Liver (tissue), 9 donors: Measurements from ENCODE around the gene CLDN14. TPM values are rescaled to one million over a fixed set of nuclear protein-coding genes. Genes with fewer than 3 reads are reported as not detected.

Experiments used
- DNase-seq: peaks from one replicate; pipeline ENCODE4 v3.0.0-alpha.2; 2017; ENCODE audit warnings: low spot score
- H3K27ac ChIP-seq, 2 donors: one replicate each; pipeline ENCODE4 v1.7.0; 2013; ENCODE audit warnings: inconsistent platforms in 2 of 2, low read length in 2 of 2, control low read depth in 1 of 2, low read depth in 1 of 2, mild to moderate bottlenecking in 1 of 2
- H3K27me3 ChIP-seq, 4 donors: one replicate each; pipeline versions ENCODE4 v1.6.1 to v1.7.0; 2013; ENCODE audit warnings: low read length in 3 of 4, inconsistent platforms in 1 of 4, mild to moderate bottlenecking in 1 of 4, moderate library complexity in 1 of 4; ENCODE audit not compliant: control insufficient read depth in 4 of 4, insufficient read depth in 4 of 4
- H3K36me3 ChIP-seq, 4 donors: one replicate each; pipeline versions ENCODE4 v1.6.1 to v1.7.0; 2013; ENCODE audit warnings: low read length in 3 of 4, mild to moderate bottlenecking in 3 of 4, low read depth in 1 of 4, moderate library complexity in 1 of 4; ENCODE audit not compliant: control insufficient read depth in 4 of 4, insufficient read depth in 3 of 4
- H3K4me1 ChIP-seq, 4 donors: one replicate each; pipeline versions ENCODE4 v1.6.1 to v1.7.0; 2013; ENCODE audit warnings: low read length in 3 of 4, mild to moderate bottlenecking in 3 of 4, moderate library complexity in 1 of 4; ENCODE audit not compliant: control insufficient read depth in 4 of 4, insufficient read depth in 4 of 4
- H3K4me3 ChIP-seq, 3 donors: one replicate each; pipeline versions ENCODE4 v1.6.1 to v1.7.0; 2013; ENCODE audit warnings: low read length in 3 of 3, control low read depth in 1 of 3, low read depth in 1 of 3, mild to moderate bottlenecking in 1 of 3
- H3K9ac ChIP-seq, 2 donors: one replicate each; pipeline ENCODE4 v1.7.0; 2013; ENCODE audit warnings: low read length in 2 of 2, mild to moderate bottlenecking in 2 of 2, moderate library complexity in 2 of 2, control low read depth in 1 of 2, low read depth in 1 of 2
- H3K9me3 ChIP-seq, 4 donors: one replicate each; pipeline versions ENCODE4 v1.6.1 to v1.7.0; 2013; ENCODE audit warnings: low read length in 3 of 4; ENCODE audit not compliant: control insufficient read depth in 4 of 4
- ATF3 ChIP-seq: IDR thresholded peaks from 2 replicates; pipeline ENCODE4 v1.6.1; 2016; ENCODE audit warnings: antibody characterized with exemption
- CTCF ChIP-seq: fragments of 150-350 bp; IDR thresholded peaks from 2 replicates; pipeline ENCODE4 v1.5.1; 2017; ENCODE audit warnings: improper control_type of control experiment, low read depth, low read length; ENCODE audit not compliant: missing input control
- EGR1 ChIP-seq, 2 donors: IDR thresholded peaks; 2 replicates each; pipeline ENCODE4 v1.6.1; 2016 to 2018; ENCODE audit warnings: antibody characterized with exemption in 2 of 2, low read depth in 2 of 2
- FOXA1 ChIP-seq: IDR thresholded peaks from 2 replicates; pipeline ENCODE4 v1.6.1; 2016; ENCODE audit warnings: antibody characterized with exemption
- FOXA2 ChIP-seq: IDR thresholded peaks from 2 replicates; pipeline ENCODE4 v1.6.1; 2016; ENCODE audit warnings: antibody characterized with exemption
- GABPA ChIP-seq, 2 donors: IDR thresholded peaks in 1 of 2; conservative IDR thresholded peaks in 1 of 2; 2 replicates each; pipeline ENCODE4 v1.6.1; 2016; ENCODE audit warnings: antibody characterized with exemption in 2 of 2, mild to moderate bottlenecking in 1 of 2, moderate library complexity in 1 of 2
- HNF4A ChIP-seq, 2 donors: conservative IDR thresholded peaks; 2 replicates each; pipeline ENCODE4 v1.6.1; 2016; ENCODE audit warnings: antibody characterized with exemption in 2 of 2, mild to moderate bottlenecking in 2 of 2
- JUND ChIP-seq, 2 donors: IDR thresholded peaks; 2 replicates each; pipeline ENCODE4 v1.6.1; 2016; ENCODE audit warnings: antibody characterized with exemption in 2 of 2
- MAX ChIP-seq: IDR thresholded peaks from 2 replicates; pipeline ENCODE4 v1.6.1; 2016; ENCODE audit warnings: antibody characterized with exemption
- RAD21 ChIP-seq, 2 donors: IDR thresholded peaks; 2 replicates each; pipeline ENCODE4 v1.6.1; 2016; ENCODE audit warnings: antibody characterized with exemption in 2 of 2, mild to moderate bottlenecking in 2 of 2
- RXRA ChIP-seq, 2 donors: IDR thresholded peaks; 2 replicates each; pipeline ENCODE4 v1.6.1; 2017 to 2018; ENCODE audit warnings: antibody characterized with exemption in 2 of 2, mild to moderate bottlenecking in 1 of 2
- SP1 ChIP-seq: IDR thresholded peaks from 2 replicates; pipeline ENCODE4 v1.6.1; 2018; ENCODE audit warnings: antibody characterized with exemption, mild to moderate bottlenecking
- TAF1 ChIP-seq: conservative IDR thresholded peaks from 2 replicates; pipeline ENCODE4 v1.6.1; 2016; ENCODE audit warnings: antibody characterized with exemption, mild to moderate bottlenecking
- ZBTB33 ChIP-seq: IDR thresholded peaks from 2 replicates; pipeline ENCODE4 v1.6.1; 2016; ENCODE audit warnings: antibody characterized with exemption
- WGBS: extraction: QIAGEN DNeasy Blood & Tissue Kit; methylation state at CpG from one replicate; pipeline ENCODE4 v1.1.7; 2013; 5-methylcytosine and 5-hydroxymethylcytosine counted together
- polyA plus RNA-seq, 2 donors: library from polyadenylated mRNA; stranded (reverse) in 1 of 2; unstranded in 1 of 2; fragments of 200-250 nt in 1 of 2; fragments of >200 nt in 1 of 2; fragmentation: Nextera tagmentation in 1 of 2; extraction: Ambion mirVana in 1 of 2; gene quantifications; one replicate each; pipeline versions ENCODE4 v1.2.1 to v1.2.3, GENCODE V29; 2013 to 2015
- total RNA-seq, 2 donors: library from RNA; depleted of rRNA; stranded (reverse); fragments of >200 nt; gene quantifications; one replicate each; pipeline ENCODE4 v1.2.3, GENCODE V29; 2014
- donor health status: healthy.
- donor health status: healthy.
- donor health status: healthy.
- donor health status: healthy.
- donor health status: healthy.

CLDN14 gene
- total and polyA plus RNA-seq, 4 donors, result 6.3 to 19.4 (median 13.4) TPM

- Histone ChIP-seq H3K9me3 (no peaks in the 10 kb centered on the region), H3K4me3 (no peak overlapping the region), H3K9ac (no peak overlapping the region), H3K27me3 (no peaks in the 10 kb centered on the region), H3K27ac (no peak overlapping the region), H3K36me3 (no peaks in the 10 kb centered on the region), H3K4me1 (peaks cover 2 to 26% (median 16%) of the 10 kb centered on the region in 4 donors)
- TF ChIP-seq TAF1, result no peak
- 59% methylated on average over 10 of the region's 10 CpGs for WGBS
- no peak for DNase-seq
Observed at GRCh38 chr21:36463991-36464390, 15.9 kb downstream of the CLDN14 start.

- 91% methylated on average over 10 of the region's 10 CpGs for WGBS
- H3K27ac ChIP-seq, result no peak overlapping the region
- H3K4me1 ChIP-seq, result peaks cover 2 to 26% (median 16%) of the 10 kb centered on the region in 4 donors
- H3K9me3 ChIP-seq, result no peaks in the 10 kb centered on the region
- H3K27me3 ChIP-seq, result no peaks in the 10 kb centered on the region
- TF ChIP-seq EGR1 (IDR thresholded peaks at IDR 0.05; ENCODE audit: low read depth in 2 of 2) (no peak), ZBTB33 (no peak), FOXA1 (no peak), CTCF (no peak), ATF3 (no peak), JUND (IDR thresholded peaks at IDR 0.05) (no peak), SP1 (no peak), TAF1 (no peak), GABPA (IDR thresholded peaks at IDR 0.05 in 1 of 2, conservative IDR thresholded peaks at IDR 0.05 in 1 of 2) (no peak), RAD21 (IDR thresholded peaks at IDR 0.05) (no peak)
- no peaks in the 10 kb centered on the region for H3K36me3 ChIP-seq
- no peak for DNase-seq
- H3K4me3 ChIP-seq, result no peak overlapping the region
- H3K9ac ChIP-seq, result no peak overlapping the region
Observed at GRCh38 chr21:36463204-36463603, 16.7 kb downstream of the CLDN14 start.

- no peak overlapping the region for H3K4me3 ChIP-seq
- H3K36me3 ChIP-seq, result no peaks in the 10 kb centered on the region
- H3K9ac ChIP-seq, result no peak overlapping the region
- no peaks in the 10 kb centered on the region for H3K9me3 ChIP-seq
- peak overlapping the region; percentile 49 to 80 for H3K27ac ChIP-seq
- DNase-seq, result no peak
- peaks cover 2 to 24% (median 15%) of the 10 kb centered on the region in 4 donors for H3K4me1 ChIP-seq
- TF ChIP-seq FOXA2 (peak; percentile 80), JUND (IDR thresholded peaks at IDR 0.05) (peak in 1 of 2 donors; percentile 23), EGR1 (IDR thresholded peaks at IDR 0.05; ENCODE audit: low read depth in 2 of 2) (no peak), RXRA (IDR thresholded peaks at IDR 0.05) (peak in 1 of 2 donors; percentile 63), GABPA (IDR thresholded peaks at IDR 0.05 in 1 of 2, conservative IDR thresholded peaks at IDR 0.05 in 1 of 2) (peak in 1 of 2 donors; percentile 66), TAF1 (no peak), RAD21 (IDR thresholded peaks at IDR 0.05) (no peak), FOXA1 (peak; percentile 53), HNF4A (conservative IDR thresholded peaks at IDR 0.05) (peak in 1 of 2 donors; percentile 41), MAX (peak; percentile 99)
- WGBS, result 39% methylated on average over 14 of the region's 14 CpGs
- H3K27me3 ChIP-seq, result no peaks in the 10 kb centered on the region
Observed at GRCh38 chr21:36461918-36462486, 17.9 kb downstream of the CLDN14 start.
